Measurements from ENCODE around the gene KIF3A.

GRCh38 chr5:132773114-132773513, 35.8 kb upstream of the KIF3A start:
- TF ChIP-seq POLR2A (IDR thresholded peaks at IDR 0.05): no peak
- no peak for TF ChIP-seq CTCF (IDR thresholded peaks at IDR 0.05)
